ENCODE results near the gene SPOCK1.
A peak's percentile ranks its signal among the peaks of the same experiment; 100 is the strongest.

The SPOCK1 gene

DNA sequence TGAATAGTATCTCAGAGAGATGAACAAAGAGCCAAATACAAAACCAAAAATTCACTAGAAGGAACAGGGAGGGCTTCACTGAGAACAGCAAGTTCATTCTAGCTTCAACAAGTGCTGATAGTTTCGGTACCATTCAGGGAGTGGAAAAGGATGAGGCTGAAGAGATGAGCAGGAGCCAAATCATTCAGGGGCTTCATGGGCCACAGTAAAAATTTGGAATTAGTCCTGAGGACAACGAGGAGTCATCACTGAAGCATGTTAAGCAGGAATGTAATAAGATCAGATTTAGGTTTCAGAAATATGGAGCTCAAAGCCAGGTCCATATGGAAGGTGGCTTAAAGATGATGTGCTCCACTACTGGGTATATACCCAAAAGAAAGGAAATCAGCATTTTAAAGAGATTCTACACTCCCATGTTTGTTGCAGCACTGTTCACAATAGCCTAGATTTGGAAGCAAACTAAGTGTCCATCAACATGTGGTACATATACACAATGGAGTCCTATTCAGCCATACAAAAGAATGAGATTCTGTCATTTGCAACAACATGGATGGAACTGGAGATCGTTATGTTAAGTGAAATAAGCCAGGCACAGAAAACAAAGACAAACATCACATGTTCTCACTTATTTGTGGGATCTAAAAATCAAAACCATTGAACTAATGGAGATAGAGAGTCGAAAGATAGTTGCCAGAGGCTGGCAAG, 36.2 kb downstream of the SPOCK1 start:
- DNase-seq (ENCODE audit: low read depth in 2 of 2), result peak in 1 of 2 donors; percentile 38
- H3K4me3 ChIP-seq (replicated peaks in 1 of 2; ENCODE audit: low read depth in 2 of 2, low read length in 2 of 2), result no peak overlapping the region
- TF ChIP-seq, protein P1, sequence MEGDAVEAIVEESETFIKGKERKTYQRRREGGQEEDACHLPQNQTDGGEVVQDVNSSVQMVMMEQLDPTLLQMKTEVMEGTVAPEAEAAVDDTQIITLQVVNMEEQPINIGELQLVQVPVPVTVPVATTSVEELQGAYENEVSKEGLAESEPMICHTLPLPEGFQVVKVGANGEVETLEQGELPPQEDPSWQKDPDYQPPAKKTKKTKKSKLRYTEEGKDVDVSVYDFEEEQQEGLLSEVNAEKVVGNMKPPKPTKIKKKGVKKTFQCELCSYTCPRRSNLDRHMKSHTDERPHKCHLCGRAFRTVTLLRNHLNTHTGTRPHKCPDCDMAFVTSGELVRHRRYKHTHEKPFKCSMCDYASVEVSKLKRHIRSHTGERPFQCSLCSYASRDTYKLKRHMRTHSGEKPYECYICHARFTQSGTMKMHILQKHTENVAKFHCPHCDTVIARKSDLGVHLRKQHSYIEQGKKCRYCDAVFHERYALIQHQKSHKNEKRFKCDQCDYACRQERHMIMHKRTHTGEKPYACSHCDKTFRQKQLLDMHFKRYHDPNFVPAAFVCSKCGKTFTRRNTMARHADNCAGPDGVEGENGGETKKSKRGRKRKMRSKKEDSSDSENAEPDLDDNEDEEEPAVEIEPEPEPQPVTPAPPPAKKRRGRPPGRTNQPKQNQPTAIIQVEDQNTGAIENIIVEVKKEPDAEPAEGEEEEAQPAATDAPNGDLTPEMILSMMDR (IDR thresholded peaks at IDR 0.05; ENCODE audit: low read depth, low read length), result no peak

DNA sequence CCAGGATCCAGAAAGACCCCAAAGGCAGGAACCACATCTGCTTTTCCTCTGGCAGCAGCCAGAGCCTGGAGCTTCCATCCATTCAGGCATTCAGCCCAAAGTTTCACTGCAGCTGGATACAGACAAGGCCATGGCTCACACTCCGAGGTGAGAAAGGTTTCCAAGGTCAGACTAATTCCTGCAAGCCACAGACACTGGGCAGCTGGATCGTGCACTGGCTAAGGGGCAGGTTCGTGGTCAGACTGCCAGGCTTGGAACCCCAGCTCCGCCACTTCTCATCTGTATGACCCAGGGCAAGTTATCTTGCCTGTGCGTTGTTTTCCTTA, 36.9 kb downstream of the SPOCK1 start:
- no peak for DNase-seq (ENCODE audit: low read depth in 2 of 2)
- TF ChIP-seq, protein P1 (IDR thresholded peaks at IDR 0.05; ENCODE audit: low read depth, low read length), result no peak
- H3K4me3 ChIP-seq (replicated peaks in 1 of 2; ENCODE audit: low read depth in 2 of 2, low read length in 2 of 2), result no peak overlapping the region

DNA sequence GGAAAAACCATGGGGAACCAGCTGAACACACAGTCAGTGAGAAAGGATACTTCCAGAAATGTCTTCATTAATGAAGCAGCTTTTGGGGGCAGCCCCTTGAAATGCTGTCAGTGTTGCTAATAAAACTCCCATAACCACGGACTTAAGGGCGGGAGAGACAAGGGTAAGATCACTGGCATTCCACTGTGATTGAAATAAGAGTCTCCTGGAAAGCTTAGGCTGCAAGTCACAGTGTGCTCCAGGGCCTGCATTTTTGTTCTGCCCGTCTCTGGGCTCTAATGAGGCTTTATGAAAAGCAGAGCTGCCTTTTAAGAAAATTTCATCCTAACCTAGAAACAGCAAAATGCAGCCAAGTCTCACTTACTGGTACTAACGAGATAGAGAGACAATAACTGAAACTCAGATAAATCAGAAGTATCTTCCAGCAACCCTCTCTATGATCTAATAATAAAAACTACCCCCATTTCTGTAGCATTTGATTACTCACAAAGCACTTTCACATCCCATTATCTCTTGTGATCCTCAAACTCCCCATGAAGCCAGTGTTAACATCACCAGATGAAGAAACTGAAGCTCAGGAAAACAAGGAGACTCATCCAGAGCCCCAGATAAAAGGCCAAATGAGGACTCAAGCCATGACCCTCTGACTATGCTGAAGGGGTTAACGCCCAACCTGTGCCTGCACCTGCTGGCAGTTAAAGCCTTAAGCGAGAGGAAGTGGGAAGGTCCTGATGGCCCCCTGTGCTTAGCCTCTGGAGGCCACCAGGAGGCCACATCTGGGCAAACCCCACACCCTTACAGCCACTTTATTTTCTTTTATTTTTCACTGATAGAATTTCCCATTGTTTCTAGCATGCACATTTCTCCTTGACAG, 37.5 kb downstream of the SPOCK1 start:
- TF ChIP-seq, protein P1 (IDR thresholded peaks at IDR 0.05; ENCODE audit: low read depth, low read length), result no peak
- DNase-seq (ENCODE audit: low read depth in 2 of 2), result no peak
- H3K4me3 ChIP-seq (replicated peaks in 1 of 2; ENCODE audit: low read depth in 2 of 2, low read length in 2 of 2), result no peak overlapping the region

DNA sequence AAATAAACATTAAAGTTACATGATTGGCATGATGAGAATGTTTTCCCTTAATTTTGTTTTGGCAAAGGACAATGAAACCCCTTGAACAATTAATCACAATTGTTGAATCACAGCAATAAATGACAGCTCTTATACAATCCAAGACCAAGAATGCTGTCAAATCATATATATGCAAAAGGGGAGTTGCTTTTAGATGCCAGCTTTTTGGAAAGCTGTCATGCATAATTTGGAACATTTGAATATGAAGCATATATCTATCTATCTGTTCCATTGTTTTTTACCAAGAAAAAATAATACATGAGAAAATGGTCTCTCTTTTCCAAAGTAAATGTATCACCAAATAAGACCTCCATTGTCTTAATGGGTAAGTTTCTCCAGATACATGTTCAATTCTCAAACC, 44.5 kb downstream of the SPOCK1 start:
- no peak for DNase-seq (ENCODE audit: low read depth in 2 of 2)
- no peak overlapping the region for H3K4me3 ChIP-seq (replicated peaks in 1 of 2; ENCODE audit: low read depth in 2 of 2, low read length in 2 of 2)
- TF ChIP-seq, protein P1 (IDR thresholded peaks at IDR 0.05; ENCODE audit: low read depth, low read length), result no peak

DNA sequence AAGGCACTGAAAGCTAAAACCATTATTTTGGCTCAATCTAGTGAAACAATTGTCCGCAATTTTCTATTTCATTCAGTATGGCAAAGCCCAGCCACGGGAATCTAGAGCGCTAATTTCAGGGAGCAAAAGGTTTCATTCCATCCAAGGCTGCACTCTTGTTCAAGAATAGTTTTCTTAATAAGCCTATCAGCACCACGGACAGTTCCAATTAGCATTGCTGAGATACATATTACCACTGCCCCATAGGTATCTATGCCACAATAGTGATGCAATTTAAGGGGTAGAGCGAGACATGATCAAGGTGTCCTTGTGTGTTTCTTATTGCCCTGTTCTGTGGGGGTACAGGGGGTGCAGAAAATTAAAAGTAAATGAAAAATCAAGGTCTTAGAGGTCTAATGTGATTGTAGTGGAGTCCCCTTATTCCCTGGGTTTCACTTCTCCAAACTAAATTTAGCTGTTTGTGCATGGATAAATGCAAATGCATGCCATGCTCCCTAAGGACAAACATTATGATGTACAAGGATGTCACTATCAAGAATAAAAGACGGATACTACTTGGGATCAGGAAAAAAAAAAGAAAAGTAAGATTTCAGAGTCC, 45.5 kb downstream of the SPOCK1 start:
- no peak overlapping the region for H3K4me3 ChIP-seq (replicated peaks in 1 of 2; ENCODE audit: low read depth in 2 of 2, low read length in 2 of 2)
- TF ChIP-seq, protein P1 (IDR thresholded peaks at IDR 0.05; ENCODE audit: low read depth, low read length), result no peak
- peak; percentile 71 to 72 for DNase-seq (ENCODE audit: low read depth in 2 of 2)

DNA sequence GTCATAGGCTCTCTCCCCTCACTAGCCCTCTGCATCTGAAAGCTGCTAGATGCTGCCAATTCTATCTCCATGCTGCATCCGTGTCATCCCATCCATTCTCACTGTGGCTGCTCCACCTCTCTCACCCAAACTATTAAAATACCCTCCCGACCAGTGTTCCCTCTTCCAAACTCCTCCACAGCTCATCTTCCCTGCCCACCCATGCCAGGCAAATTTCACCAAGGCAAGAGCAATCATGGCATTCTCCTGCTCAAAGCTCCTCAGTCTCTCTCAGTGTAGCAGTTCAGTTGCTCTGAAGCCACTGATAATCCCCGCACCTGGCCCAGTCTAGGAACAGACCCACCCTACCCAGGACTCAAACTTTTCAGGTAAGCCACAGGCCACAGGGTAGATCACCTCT, 48.4 kb downstream of the SPOCK1 start:
- no peak for DNase-seq (ENCODE audit: low read depth in 2 of 2)
- H3K4me3 ChIP-seq (replicated peaks in 1 of 2; ENCODE audit: low read depth in 2 of 2, low read length in 2 of 2), result no peak overlapping the region
- TF ChIP-seq, protein P1 (IDR thresholded peaks at IDR 0.05; ENCODE audit: low read depth, low read length), result no peak

Data from cardiac fibroblast (primary cell).